Measurements from ENCODE around the gene RHOF.

DNA sequence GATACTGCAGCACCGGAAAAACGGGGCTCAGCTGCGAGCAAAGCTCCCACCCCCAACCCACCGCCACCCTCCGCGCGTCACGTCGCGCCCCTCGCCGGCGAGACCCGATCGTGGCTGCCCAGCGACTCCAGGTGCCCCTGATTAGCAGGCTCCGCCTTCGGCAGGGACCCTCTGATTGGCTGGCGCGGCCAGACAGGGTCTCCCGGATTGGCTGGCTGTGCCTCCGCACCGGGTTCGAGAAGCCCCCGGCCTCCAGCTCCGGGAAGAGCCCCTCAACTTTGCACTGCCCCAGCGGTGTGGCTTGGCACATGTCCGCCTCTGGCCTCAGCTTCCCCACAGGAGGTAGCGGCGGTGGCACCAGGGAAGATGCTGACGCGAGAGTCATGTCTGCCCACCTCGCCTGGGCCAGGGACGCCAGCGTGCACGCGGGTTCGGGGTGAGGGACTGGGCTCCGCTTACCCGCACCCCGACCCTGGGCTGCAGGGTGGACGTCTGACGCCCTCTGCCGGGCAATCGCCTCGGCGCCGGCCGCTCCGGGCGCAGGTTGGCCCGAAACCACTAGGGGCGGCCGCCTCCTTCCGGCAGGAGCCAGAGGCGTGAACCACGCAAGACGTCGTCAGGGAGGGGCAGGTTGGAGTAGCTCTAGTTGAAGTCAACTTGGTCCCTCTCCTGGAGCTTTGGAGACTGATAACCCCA lies 498 bp upstream of the RHOF start:
- no peak for TF ChIP-seq EZH2 (IDR thresholded peaks at IDR 0.05; ENCODE audit: low read length, unreplicated experiment)
- TF ChIP-seq, protein P1, sequence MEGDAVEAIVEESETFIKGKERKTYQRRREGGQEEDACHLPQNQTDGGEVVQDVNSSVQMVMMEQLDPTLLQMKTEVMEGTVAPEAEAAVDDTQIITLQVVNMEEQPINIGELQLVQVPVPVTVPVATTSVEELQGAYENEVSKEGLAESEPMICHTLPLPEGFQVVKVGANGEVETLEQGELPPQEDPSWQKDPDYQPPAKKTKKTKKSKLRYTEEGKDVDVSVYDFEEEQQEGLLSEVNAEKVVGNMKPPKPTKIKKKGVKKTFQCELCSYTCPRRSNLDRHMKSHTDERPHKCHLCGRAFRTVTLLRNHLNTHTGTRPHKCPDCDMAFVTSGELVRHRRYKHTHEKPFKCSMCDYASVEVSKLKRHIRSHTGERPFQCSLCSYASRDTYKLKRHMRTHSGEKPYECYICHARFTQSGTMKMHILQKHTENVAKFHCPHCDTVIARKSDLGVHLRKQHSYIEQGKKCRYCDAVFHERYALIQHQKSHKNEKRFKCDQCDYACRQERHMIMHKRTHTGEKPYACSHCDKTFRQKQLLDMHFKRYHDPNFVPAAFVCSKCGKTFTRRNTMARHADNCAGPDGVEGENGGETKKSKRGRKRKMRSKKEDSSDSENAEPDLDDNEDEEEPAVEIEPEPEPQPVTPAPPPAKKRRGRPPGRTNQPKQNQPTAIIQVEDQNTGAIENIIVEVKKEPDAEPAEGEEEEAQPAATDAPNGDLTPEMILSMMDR (conservative IDR thresholded peaks at IDR 0.05; ENCODE audit: low read depth, low read length): peak; percentile 99

Data from PC-3 (cell line).